HepG2 (cell line): ENCODE measurements around the gene JDP2. TPM values are rescaled to one million over a fixed set of nuclear protein-coding genes. Genes with fewer than 3 reads are reported as not detected.

Experiments used
- ATAC-seq: fragments of 200-7000 bp; cut with Tn5 transposase; 3 replicates; pipeline ENCODE4 v1.9.1; 2020; ENCODE audit warnings: mild to moderate bottlenecking, moderate library complexity
- BruUV-seq: library from RNA; stranded (reverse); fragments of 400-500 nt; replicated peaks from 2 replicates; lab custom pipeline; 2021; lab: Mats Ljungman, UMichigan
- CTCF ChIA-PET: fragments of 300-600 bp; formaldehyde crosslinking; extraction: SDS; loops from one replicate; lab custom pipeline; 2021; ENCODE audit warnings: low total read pairs, inconsistent platforms, low intra/inter-chr PET ratio; lab: Yijun Ruan, JAX
- POLR2A ChIA-PET: fragments of 350-600 bp; sonication (Branson Sonifier 250); formaldehyde crosslinking; loops from one replicate; lab custom pipeline; 2020; ENCODE audit warnings: antibody characterized with exemption, inconsistent platforms; lab: Yijun Ruan, JAX
- DNase-seq: peaks from one replicate; pipeline ENCODE4 v3.0.0-alpha.2; 2015; ENCODE audit warnings: low spot score
- FAIRE-seq: peaks from 3 replicates; lab custom pipeline; 2011; peaks lifted over from hg19 to GRCh38; lab: Jason Lieb, UNC
- H2AFZ ChIP-seq: one replicate; pipeline ENCODE4 v1.6.1; 2011; ENCODE audit warnings: low read length, inconsistent platforms
- H3K27ac ChIP-seq: fragments of 300-600 bp; 3 replicates; pipeline ENCODE4 v1.8.0; 2011; ENCODE audit warnings: mixed run types, mild to moderate bottlenecking, mixed read lengths, low read length, inconsistent platforms; ENCODE audit not compliant: insufficient read depth; ENCODE audit errors: extremely low read length
- H3K27me3 ChIP-seq, 2 experiments: fragments of 200-600 bp in 1 of 2; 2 replicates in 1 of 2; 3 replicates in 1 of 2; pipeline versions ENCODE4 v1.6.0 to v1.8.0; 2011; ENCODE audit warnings: low read length in 2 of 2, mild to moderate bottlenecking in 2 of 2, moderate library complexity in 2 of 2, inconsistent platforms in 1 of 2; ENCODE audit not compliant: insufficient read depth in 2 of 2, control insufficient read depth in 1 of 2
- H3K36me3 ChIP-seq, 2 experiments: fragments of 200-600 bp in 1 of 2; replicated peaks in 1 of 2; 2 replicates in 1 of 2; 3 replicates in 1 of 2; pipeline versions ENCODE4 v1.5.1 to v1.8.0; 2011; ENCODE audit warnings: low read length in 2 of 2, inconsistent platforms in 1 of 2; ENCODE audit not compliant: insufficient read depth in 2 of 2, control insufficient read depth in 1 of 2
- H3K4me1 ChIP-seq: 2 replicates; pipeline ENCODE4 v1.5.1; 2012; ENCODE audit warnings: low read length, inconsistent platforms; ENCODE audit not compliant: insufficient read depth
- H3K4me2 ChIP-seq: 2 replicates; pipeline ENCODE4 v1.6.0; 2011; ENCODE audit warnings: low read depth, low read length, inconsistent platforms
- H3K4me3 ChIP-seq, 3 experiments: fragments of 200-600 bp in 1 of 3; sonication (generic), shearing (Covaris generic) in 1 of 3; replicated peaks in 1 of 3; 2 replicates each; pipeline ENCODE4 v1.5.1; 2011 to 2016; ENCODE audit warnings: low read length in 3 of 3, inconsistent platforms in 2 of 3, low read depth in 2 of 3, mild to moderate bottlenecking in 2 of 3, control low read depth in 1 of 3, mixed read lengths in 1 of 3; ENCODE audit not compliant: insufficient read depth in 1 of 3
- H3K79me2 ChIP-seq: one replicate; pipeline ENCODE4 v1.6.1; 2011; ENCODE audit warnings: low read length, inconsistent platforms; ENCODE audit not compliant: insufficient read depth
- H3K9ac ChIP-seq: 2 replicates; pipeline ENCODE4 v1.6.0; 2011; ENCODE audit warnings: mild to moderate bottlenecking, low read depth, low read length, inconsistent platforms; ENCODE audit not compliant: insufficient read depth
- H3K9me3 ChIP-seq: 2 replicates; pipeline ENCODE4 v1.5.1; 2012; ENCODE audit warnings: mild to moderate bottlenecking, low read length
- H4K20me1 ChIP-seq: 2 replicates; pipeline ENCODE4 v1.6.0; 2011; ENCODE audit warnings: inconsistent platforms, mild to moderate bottlenecking, low read length, moderate library complexity; ENCODE audit not compliant: insufficient read depth
- GLMP ChIP-seq: sonication (generic); formaldehyde crosslinking; IDR thresholded peaks from 2 replicates; pipeline ENCODE4 v1.9.0; 2021; ENCODE audit warnings: missing genetic modification reagents, mild to moderate bottlenecking, borderline replicate concordance
- MLLT10 ChIP-seq: sonication (generic); formaldehyde crosslinking; IDR thresholded peaks from 2 replicates; pipeline ENCODE4 v1.4.0; 2020; ENCODE audit warnings: missing genetic modification reagents
- MNT ChIP-seq: fragments of 450-650 bp; IDR thresholded peaks from 2 replicates; pipeline ENCODE4 v1.6.1; 2016
- NFE2L1 ChIP-seq: sonication (generic); formaldehyde crosslinking; IDR thresholded peaks from 2 replicates; pipeline ENCODE4 v1.4.0; 2020; ENCODE audit warnings: missing genetic modification reagents, mild to moderate bottlenecking, borderline replicate concordance
- NR2F6 ChIP-seq, 2 experiments: IDR thresholded peaks; 2 replicates each; pipeline ENCODE4 v1.6.1; 2016; ENCODE audit warnings: antibody characterized with exemption in 1 of 2, mild to moderate bottlenecking in 1 of 2
- RARA ChIP-seq: IDR thresholded peaks from 2 replicates; pipeline ENCODE4 v1.6.1; 2016; ENCODE audit warnings: missing genetic modification reagents, missing compliant biosample characterization
- TBX2 ChIP-seq: sonication (generic); formaldehyde crosslinking; IDR thresholded peaks from 2 replicates; pipeline ENCODE4 v1.5.0; 2020; ENCODE audit warnings: missing genetic modification reagents, mild to moderate bottlenecking, borderline replicate concordance
- THRA ChIP-seq: sonication (generic); formaldehyde crosslinking; IDR thresholded peaks from 2 replicates; pipeline ENCODE4 v1.4.0; 2020; ENCODE audit warnings: missing genetic modification reagents, borderline replicate concordance
- ZKSCAN5 ChIP-seq: sonication (generic); formaldehyde crosslinking; IDR thresholded peaks from 2 replicates; pipeline ENCODE4 v1.5.1; 2020; ENCODE audit warnings: mild to moderate bottlenecking, missing genetic modification reagents
- ZNF296 ChIP-seq: sonication (generic); formaldehyde crosslinking; conservative IDR thresholded peaks from 2 replicates; pipeline ENCODE4 v1.5.0; 2020; ENCODE audit warnings: mild to moderate bottlenecking, missing genetic modification reagents
- ZNF891 ChIP-seq: sonication (generic); formaldehyde crosslinking; IDR thresholded peaks from 2 replicates; pipeline ENCODE4 v1.5.0; 2020; ENCODE audit warnings: mild to moderate bottlenecking, missing genetic modification reagents
- WGBS: methylation state at CpG from one replicate; pipeline ENCODE4 v1.1.6; 2017; ENCODE audit warnings: low lambda C conversion rate; 5-methylcytosine and 5-hydroxymethylcytosine counted together
- in situ Hi-C: cut with HindIII; loops from 2 replicates; pipeline ENCODE4 v1.10.0; 2017; ENCODE audit warnings: low pct_unique_long_range_greater_than_20kb; ENCODE audit not compliant: extremely low pct_ligation_motif_present
- intact Hi-C: fragments of 100-400 bp; cut with micrococcal nuclease; formaldehyde crosslinking; loops from one replicate; pipeline ENCODE4 v1.10.0; 2022; ENCODE audit not compliant: unreplicated experiment
- polyA plus RNA-seq, 8 experiments: library from polyadenylated mRNA; depleted of rRNA in 3 of 8; stranded (reverse) in 7 of 8; unstranded in 1 of 8; fragments of >200 nt; fragmentation: Illumina TruSeq in 4 of 8; extraction: Trizol in 4 of 8; gene quantifications; 2 replicates each; pipeline versions ENCODE4 v1.2.1 to v1.2.3, GENCODE V29; 2011 to 2016; ENCODE audit warnings: low read depth in 4 of 8, missing spikeins in 1 of 8, mixed read lengths in 1 of 8; ENCODE audit not compliant: insufficient read depth in 1 of 8
- total RNA-seq, 5 experiments: library from RNA; depleted of rRNA; stranded (reverse); fragments of >200 nt; fragmentation: Illumina TruSeq; extraction: Trizol; gene quantifications; 2 replicates each; pipeline ENCODE4 v1.2.3, GENCODE V29; 2016; ENCODE audit warnings: low read depth in 1 of 5
- TF ChIP-seq, protein P1 (sequence below): sonication (generic); formaldehyde crosslinking; IDR thresholded peaks from 2 replicates; pipeline ENCODE4 v1.8.0; 2022; ENCODE audit warnings: low read depth, missing genetic modification reagents

The JDP2 gene
- total and polyA plus RNA-seq, 2 of the 13 experiments (the other 11 are each of a cell fraction or from before 2014, with no cell fraction given): 8.0 to 8.9 TPM

DNA sequence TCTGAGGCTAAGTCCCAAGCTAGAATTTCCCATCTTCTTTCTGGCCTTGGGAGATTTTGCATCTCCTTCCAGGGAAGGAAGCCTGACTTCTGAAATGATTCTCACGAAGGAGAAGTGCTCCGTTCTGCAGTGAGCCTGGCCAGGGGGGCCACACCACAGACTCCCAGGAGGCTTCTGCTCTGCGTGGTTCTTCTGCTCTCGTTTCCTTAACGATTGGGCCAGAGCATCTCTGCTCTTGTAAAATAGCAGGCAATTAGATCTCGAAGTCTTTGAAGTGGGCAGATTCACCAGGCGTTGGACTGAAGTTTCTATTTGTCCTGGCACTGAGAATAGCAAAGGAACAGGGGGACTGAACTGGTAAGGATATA is 87.8 kb downstream of the JDP2 start:
- Histone ChIP-seq H3K27ac (no peak overlapping the region), H3K9ac (no peak overlapping the region), H3K4me3 (peak overlapping the region in 2 of 3 experiments; percentile 68 to 73; a peak in 2 of 6 replicates), H4K20me1 (no peaks in the 10 kb centered on the region), H3K9me3 (no peaks in the 10 kb centered on the region), H3K36me3 (no peaks in the 10 kb centered on the region), H3K79me2 (no peaks in the 10 kb centered on the region), H3K4me1 (peaks cover 32% of the 10 kb centered on the region), H3K27me3 (peaks cover 0 to 24% of the 10 kb centered on the region in 2 experiments; a peak in 2 of 5 replicates), H2AFZ (peak overlapping the region; percentile 50), H3K4me2 (peak overlapping the region; percentile 81)
- POLR2A ChIA-PET: no interaction called here
- DNase-seq (no peak), ATAC-seq (peak; percentile 29), FAIRE-seq (no peak)
- 30% methylated on average over 7 of the region's 7 CpGs for WGBS
- intact Hi-C loops: no loop called here
- no peak for TF ChIP-seq MLLT10
- TF ChIP-seq GLMP (CRISPR knock-in tag): no peak
- no peak for TF ChIP-seq TBX2
- CTCF ChIA-PET: no interaction called here
- in situ Hi-C loops: no loop called here
- BruUV-seq: no TSS peak

DNA sequence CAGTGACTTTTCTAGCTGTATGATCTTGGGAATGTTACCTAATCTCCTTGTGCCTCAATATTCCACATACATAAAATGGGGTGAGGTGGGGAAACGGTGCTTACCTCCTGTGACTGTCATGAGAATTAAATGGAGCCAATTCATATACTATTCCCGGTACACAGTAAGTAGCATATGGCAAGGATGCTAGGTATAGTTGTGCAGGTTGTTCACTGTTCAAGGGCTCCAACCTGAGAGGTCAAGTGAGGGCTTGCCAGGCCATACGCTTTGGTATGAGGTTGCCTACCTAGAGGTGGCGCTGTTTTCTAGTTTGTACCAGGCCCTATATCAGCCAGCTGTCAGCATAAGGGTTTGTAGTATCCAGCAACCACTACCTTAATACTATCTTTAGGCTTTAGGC is 90.8 kb downstream of the JDP2 start:
- ChIA-PET POLR2A (interaction anchor here (0.6 kb wide), 1 partner anchor 344 kb away, joined by 3 read pairs; no protein-coding TSS in a partner anchor), CTCF (interaction anchor here (2.8 kb wide), 1 partner anchor 42 kb away, joined by 20 read pairs; no protein-coding TSS in a partner anchor)
- Histone ChIP-seq H3K4me1 (peaks cover 56% of the 10 kb centered on the region), H3K27me3 (peaks cover 0 to 24% of the 10 kb centered on the region in 2 experiments; a peak in 3 of 5 replicates), H3K4me3 (no peak overlapping the region), H3K79me2 (no peaks in the 10 kb centered on the region), H4K20me1 (no peaks in the 10 kb centered on the region), H3K27ac (no peak overlapping the region), H3K9ac (no peak overlapping the region), H3K9me3 (no peaks in the 10 kb centered on the region), H2AFZ (no peak overlapping the region), H3K4me2 (no peak overlapping the region), H3K36me3 (no peaks in the 10 kb centered on the region)
- FAIRE-seq: no peak
- DNase-seq: peak; percentile 41
- no TSS peak for BruUV-seq
- 4% methylated on average over 4 of the region's 4 CpGs for WGBS
- ATAC-seq: peak; percentile 70
- intact Hi-C loops (loop anchor here (1.0 to 2.0 kb wide), 3 partner anchors 43 to 136 kb away; no protein-coding TSS in a partner anchor), in situ Hi-C loops (no loop called here)
- TF ChIP-seq ZNF296: no peak
- TF ChIP-seq, protein P1, sequence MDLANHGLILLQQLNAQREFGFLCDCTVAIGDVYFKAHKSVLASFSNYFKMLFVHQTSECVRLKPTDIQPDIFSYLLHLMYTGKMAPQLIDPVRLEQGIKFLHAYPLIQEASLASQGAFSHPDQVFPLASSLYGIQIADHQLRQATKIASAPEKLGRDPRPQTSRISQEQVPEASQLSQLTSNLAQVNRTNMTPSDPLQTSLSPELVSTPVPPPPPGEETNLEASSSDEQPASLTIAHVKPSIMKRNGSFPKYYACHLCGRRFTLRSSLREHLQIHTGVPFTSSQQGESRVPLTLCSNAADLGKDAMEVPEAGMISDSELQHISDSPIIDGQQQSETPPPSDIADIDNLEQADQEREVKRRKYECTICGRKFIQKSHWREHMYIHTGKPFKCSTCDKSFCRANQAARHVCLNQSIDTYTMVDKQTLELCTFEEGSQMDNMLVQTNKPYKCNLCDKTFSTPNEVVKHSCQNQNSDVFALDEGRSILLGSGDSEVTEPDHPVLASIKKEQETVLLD (CRISPR knock-in tag): no peak
- TF ChIP-seq NR2F6 (IDR thresholded peaks at IDR 0.05): no peak
- peak; percentile 46; the same call in 1 of the 2 replicates for TF ChIP-seq NR2F6 (CRISPR knock-in tag; IDR thresholded peaks at IDR 0.05)
- peak; percentile 83; the same call in 1 of the 2 replicates for TF ChIP-seq THRA
- no peak for TF ChIP-seq ZKSCAN5 (CRISPR knock-in tag)
- TF ChIP-seq NFE2L1: no peak
- no peak for TF ChIP-seq MNT
- no peak for TF ChIP-seq ZNF891 (CRISPR knock-in tag)
- no peak for TF ChIP-seq RARA
